Kasumi-1 (cell line): Measurements from ENCODE around the gene CREB5.

ENCODE experiments used
- DNase-seq, 2 experiments: peaks; one replicate each; lab custom pipeline; 2025; lab: John Stamatoyannopoulos, UW

CREB5 gene

DNA sequence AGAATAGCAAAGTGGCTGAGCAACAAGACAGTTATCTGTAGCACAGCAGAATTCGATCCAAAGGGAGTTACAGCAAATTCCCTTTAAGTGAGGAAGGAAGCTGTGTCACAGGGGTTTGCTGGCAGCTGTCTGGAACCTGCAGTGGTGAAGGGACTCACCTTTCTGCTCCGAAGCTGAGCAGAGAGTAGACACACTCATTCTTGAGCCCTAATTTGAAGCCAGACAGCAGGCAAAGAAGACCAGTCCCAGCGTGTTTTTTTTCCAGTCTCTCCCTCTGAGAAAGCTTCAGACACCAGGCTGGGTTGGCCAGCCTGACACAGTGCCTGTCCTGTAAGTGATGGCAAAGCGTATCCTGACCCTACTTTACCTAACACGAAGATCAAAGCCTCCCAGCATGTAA, 335.1 kb downstream of the CREB5 start:
- no peak for DNase-seq

DNA sequence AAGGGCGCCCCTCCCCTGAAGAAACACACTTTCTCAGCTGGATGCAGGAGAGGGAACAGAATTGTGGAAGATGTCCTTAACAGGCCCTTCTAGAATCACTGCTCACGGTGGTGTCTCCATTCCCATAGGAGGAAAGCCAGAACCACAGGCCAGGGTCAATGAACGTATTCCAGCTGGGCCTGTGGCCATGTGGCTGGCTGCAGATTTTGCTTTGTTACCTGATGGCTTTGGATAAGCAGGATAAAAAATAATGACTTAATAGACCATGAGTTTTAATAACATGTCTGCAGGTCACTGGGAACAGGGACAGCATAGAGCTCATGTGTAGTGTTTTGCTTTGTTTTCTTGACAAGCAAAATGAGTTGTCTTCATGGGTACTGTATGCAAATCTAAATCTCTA, 335.5 kb downstream of the CREB5 start:
- DNase-seq, result no peak

DNA sequence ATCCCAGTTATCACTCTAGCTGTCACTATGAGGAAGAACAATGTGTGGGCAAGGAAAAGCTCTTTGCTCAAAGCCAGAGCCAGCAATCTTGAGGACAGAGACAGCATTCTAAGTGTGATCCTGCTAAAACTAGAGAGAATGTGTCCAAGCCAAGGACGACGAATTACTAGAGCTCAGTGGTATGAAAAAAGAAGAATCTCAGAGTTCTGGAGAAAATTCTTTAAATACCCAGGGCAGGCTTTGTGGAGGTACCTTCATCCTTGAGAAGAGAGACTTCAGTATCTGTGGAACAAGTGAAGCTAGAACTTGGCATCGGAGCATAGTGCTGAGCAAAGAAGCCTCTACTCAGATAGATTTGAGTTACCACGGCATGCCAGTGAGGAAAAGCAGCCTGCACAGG, 336.0 kb downstream of the CREB5 start:
- DNase-seq, result no peak

DNA sequence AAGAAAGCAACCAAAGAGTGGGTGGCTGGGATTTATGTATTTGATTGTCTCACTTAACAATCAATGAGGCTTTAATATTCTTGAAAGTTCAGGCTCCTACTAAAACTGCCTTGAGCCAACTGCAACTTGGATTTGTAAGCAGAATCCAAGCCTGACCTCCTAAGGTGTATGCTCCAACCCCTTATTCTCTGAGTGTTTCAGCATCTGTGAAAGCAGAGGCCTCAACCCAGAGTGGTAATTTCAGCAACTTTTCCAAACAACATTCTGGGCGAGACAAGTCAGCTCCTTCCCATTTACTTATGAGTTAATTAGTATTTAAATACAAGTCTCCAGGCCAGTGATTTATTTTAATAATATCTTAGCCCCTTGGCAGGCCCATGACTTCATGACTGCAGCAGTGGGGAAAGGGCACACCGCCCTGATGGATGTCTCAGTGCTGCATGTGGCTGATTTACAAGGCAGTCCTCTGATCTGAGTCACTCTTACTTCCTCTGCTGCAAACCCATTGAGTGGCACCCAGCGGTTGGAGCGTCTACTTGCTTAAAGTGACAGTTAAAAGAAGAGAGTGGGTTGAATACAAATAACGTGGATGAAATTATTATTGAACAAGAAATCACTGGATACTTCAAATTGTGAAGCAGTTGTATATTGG, 336.7 kb downstream of the CREB5 start:
- DNase-seq, result peak; percentile 38 to 42

DNA sequence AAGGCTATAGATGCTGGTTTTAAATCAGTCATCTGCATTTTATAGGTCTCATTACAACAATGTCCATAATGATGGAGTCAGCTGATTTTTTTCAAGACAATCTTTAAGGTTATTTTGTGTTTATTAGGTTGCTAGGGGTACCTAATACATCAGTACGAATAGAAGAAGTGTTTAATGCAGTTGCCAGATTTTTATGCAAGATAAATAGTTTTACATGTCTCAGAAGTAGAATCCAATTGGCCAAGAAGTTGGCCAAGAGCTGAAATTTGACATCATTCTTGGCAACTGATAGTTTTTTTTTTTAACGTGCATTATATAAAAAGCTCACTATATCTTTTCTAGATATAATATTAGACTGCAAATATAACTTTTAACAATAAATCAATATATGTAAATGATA, 337.3 kb downstream of the CREB5 start:
- DNase-seq, result no peak

DNA sequence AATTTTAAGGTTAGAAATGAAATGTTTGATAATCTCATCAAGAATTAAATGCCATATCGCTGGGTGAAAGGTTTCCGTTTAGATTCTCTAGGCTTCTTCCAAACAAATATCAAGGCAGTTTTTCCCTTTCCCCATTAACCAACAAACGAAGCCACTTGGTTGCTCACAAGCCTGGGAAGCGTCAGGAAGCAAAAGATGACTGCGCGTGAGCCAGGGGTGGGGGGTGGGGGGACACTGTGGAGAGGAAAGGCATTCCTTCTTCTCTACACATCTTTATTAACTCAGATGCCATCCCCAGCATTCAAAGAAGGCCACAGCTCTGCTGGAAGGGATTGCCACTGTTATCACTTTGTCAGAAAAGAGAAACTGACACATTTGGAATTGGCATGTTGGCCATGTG, 338.7 kb downstream of the CREB5 start:
- DNase-seq, result no peak

DNA sequence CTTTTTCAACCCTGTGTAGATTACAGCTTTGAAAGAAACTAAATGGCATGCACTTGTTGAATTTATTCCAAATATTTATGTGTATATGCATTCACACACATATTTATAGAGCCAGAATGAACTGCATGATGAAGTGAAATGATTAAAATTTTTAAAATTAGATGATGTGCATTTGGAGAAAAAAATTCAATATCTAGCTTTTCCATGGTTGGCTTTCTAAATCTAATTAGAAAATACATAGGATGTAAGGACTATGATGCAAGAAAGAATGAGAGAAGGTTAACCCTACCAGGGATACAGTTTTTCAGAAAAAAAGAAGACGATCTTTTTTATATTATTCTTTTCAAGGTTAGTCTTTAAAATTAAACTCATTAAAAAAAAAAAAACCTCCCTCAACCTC, 341.3 kb downstream of the CREB5 start:
- DNase-seq, result no peak

DNA sequence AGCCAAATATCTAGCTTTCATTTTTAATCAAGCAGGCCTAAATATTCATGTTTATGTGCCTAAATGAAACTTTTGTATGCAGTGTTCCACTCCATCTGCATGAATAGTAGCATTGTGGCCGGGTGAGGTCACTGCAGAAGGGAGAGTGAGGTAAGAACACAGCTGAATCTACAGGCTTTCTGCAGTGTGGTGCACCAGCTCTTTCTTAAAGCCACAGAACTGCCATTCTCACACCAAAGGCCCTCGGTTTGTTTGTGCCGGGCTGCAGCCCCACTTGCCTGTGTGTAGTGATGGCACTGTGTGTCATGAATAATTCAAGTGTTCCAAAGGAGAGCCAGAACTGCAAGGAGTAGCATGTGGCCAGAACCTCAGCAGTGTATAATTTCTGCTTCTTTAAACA, 341.7 kb downstream of the CREB5 start:
- no peak for DNase-seq

DNA sequence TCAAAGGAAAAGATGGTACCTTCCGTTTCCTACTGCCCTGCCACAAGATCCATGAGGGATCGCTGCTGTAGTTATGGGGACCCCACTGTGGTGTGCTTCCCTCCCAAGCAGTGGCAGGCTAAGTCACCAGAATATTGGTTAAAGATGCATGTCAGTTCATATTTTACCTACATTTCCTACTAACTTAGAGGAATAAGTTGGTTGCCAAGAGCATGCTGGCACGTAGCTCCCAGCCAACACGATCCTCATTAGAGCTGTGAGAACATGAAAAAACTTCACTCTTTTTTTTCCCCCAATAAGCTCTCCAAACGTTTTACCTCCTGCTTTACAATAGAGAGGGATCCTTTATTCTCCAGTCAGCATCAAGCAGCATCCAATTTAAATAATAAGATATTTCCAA, 342.1 kb downstream of the CREB5 start:
- DNase-seq, result no peak

DNA sequence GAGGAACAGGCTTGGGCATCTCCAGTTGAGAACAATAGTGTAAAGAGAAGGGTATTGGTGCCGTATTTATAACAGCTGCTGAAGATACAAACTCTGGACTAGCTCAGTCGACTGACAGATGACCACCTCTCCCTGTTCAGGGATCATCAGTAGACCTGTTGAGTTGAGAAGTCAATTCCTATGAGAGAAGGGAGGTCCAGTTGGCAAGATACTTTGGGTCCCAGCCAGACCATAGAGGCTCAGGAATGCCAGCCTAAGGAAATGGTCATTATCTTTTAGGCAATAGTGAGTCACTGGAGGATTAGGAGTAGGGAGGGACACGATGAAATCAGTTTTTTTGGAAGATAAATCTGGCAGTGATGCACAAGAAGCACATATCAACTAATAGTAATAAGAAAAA, 342.9 kb downstream of the CREB5 start:
- DNase-seq, result no peak

DNA sequence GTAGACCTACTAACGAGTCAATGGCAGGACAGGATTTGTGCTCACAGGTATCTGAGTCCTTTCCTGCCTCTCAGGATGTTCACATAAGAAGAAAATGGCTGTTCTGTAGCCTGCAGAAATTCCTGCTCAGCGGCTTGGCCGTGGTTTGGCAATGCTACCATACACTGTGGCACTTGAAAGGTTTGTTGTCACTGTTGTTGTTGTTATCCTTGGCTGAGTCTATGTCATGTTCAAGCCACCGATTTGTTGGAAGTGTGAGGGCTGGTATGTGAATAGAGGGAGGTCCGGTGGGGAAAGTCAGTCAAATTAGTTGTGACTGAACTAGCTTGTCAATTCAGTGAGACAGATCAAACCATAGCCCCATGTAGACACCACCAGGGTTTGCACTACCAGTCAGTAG, 345.9 kb downstream of the CREB5 start:
- DNase-seq, result no peak

DNA sequence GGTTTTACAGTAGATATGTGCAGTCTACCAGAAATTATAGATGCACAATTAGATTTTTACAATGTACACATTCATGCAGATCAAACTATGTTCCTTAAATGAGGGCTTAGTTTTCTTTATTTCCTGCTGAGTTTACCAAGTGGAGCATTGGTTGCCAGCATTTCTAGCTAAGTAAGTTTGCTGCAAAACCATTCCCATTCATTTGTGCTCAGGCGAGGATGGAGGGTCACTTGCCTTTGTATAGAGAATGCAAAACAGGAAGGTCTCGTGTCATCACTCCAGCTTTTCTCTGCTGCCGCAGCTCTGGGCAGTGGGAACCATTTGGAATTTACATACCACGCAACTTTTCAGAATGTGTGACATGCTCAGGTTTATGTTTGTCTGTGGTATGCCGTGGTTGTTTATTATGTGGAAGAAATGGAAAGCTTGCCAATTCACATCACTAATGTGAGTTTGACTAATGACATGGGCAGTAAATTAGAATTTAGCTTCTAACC, 347.2 kb downstream of the CREB5 start:
- DNase-seq, result no peak

DNA sequence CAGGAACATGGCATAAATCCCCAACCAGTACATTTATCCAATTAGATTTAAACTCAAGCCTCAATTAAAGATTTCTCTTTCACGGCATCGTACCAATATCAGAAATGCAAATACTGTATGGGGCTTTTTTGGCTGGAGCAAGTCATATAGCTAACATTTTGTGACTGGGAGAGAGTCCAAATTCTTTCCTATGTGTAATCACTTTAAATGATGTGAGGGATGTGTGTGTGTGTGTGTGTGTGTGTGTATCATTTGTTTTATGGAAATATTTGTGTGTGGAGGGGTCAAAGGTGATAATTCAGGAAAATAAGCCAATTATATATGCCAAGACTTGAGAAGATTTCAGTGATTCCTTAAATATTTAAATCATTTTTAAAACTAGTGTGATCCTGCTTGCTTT, 349.2 kb downstream of the CREB5 start:
- DNase-seq, result no peak

DNA sequence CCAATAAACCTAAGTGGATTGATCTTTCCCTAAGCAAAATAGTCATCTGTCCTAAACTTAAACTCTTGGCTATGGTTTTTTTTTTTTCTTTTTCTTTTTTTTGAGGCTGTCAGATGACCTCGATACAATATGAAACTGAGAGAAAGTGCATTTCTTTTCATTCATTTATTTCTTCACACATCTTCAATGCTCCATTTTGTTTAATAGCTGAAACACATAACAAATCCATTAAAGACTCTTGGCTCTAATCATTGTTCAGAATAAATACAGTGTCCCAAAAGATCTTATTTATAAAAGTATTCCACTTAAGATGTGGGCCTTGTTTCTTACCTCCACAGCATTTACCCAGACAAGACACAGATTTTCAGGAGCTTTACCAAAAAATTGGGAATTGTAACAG, 350.3 kb downstream of the CREB5 start:
- no peak for DNase-seq

DNA sequence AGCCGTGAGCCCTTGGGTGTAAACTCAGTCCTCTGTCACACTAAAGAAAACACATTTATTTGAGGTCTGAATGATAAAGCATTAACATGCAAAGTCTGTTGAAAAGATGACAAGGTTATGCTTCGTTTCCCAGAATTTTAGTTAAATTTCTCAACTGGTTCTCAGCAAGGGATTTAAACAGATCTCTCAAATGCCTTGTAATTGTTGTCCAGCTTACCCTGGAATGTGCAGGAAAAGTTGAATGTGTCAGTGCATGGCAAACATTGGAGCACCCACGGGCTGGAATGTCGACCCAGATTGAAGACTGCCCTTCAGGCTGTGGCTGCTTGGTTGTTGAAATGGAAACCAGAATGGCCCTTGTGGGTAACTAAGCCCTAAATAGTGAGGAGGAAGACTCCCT, 354.0 kb downstream of the CREB5 start:
- DNase-seq, result no peak

DNA sequence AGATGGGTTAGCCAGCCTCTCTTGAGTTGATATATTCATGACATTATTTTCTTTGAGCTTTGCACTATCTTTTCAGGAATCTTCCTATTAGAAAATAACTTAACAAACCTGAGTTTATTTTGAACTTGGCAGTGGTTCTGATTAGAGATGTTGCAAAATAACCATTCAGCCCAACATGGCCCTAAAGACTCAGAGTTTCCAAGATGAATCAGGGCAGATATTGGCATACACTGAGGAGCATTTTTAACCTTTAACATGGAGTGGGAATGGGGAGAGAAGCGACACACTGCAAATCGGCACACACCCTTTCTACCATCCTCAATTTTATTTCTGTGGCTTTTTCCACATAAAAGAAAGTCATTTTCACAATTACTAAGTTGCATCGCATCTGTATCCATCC, 355.0 kb downstream of the CREB5 start:
- no peak for DNase-seq

DNA sequence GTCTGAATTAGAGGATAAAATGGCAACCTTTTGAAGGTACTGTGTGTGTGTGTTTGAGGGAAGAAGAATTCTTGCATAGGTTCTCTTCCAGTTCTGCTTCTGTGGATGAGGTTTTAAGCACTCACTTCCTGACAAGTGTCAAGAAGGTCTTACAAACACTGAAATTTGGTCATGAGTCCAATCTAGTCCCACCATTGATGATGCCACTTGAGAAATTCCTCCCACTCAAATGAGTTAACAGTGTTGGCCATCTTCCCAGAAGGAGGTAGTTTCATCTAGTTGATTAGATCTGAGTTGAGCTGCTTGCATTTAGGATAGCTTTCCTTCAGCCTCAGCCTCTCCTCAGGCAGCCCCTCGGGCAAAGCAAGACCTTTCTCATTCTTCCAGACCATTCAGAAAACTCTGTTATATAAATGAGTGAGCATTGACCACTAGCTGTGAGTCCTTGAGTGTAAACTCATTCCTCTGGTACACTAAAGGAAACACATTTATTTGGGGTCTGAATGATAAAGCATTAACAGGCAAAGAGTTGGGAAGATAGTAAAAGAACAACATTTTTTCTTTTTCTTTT, 356.3 kb downstream of the CREB5 start:
- no peak for DNase-seq

DNA sequence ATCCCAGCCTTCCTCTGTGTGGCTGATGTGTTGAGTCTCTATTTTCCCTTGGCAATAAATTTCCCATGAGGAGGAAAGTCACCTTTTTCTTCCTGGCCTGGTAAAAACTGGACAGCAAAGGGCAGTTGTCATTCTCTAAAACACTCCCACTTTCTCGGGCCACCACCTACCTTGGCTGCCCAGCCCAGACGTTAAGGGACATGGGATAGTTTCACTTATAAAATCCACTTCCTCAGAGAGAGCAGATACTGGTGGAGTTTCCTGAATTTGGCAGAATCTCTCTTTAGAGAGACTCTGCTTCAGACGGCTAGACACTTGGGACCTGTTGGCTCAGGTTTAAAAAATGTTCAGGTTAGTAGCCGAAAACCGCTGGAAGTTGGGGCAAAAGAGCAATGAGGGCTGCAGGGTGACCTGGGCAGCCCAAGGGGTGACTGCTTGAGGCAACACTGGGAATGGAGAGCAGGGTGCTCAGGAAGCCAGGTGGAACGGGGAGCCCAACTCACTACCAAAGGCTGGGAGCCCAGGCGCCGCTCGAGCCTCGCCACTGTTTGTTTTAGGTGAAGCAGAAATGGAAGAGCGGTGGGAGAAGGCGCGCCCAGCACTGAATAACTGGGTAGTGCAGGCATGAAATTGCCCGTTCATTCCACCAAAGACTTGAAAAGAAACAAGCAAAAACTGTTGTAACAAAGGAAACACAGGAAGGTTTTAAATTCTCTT, 359.7 kb downstream of the CREB5 start:
- no peak for DNase-seq

DNA sequence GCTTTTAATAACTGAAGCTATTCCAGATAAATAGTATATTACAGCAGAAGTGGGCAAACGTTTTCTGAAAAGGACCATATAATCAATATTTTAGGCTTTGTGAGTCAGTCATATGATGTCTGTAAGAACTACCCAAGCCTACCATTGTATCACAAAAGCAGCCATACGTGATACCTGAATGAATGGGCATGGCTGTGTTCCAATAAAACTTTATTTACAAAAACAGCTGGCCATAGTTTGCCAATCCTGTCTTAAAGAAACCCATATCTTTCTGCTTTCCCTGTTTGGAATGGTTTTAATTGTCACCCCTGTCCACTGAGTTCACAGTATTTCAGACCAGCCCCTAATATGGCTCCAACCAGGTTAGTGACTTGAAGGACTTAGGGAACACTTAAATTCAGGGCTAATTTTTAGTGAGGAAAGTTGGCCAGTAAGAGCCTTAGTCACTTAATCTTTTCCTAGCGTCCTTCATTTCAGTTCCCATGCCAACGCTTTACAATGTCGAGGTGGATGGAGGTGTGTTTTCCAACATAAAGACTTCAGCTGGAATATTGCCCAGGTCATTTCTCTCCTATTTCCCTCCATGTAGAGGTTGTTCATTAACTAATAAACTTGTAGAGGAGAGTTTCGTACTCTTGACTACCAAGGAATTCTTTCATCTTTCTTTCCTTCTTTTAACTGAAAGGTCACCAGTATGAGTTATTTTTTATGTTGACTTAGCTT, 361.3 kb downstream of the CREB5 start:
- no peak for DNase-seq

DNA sequence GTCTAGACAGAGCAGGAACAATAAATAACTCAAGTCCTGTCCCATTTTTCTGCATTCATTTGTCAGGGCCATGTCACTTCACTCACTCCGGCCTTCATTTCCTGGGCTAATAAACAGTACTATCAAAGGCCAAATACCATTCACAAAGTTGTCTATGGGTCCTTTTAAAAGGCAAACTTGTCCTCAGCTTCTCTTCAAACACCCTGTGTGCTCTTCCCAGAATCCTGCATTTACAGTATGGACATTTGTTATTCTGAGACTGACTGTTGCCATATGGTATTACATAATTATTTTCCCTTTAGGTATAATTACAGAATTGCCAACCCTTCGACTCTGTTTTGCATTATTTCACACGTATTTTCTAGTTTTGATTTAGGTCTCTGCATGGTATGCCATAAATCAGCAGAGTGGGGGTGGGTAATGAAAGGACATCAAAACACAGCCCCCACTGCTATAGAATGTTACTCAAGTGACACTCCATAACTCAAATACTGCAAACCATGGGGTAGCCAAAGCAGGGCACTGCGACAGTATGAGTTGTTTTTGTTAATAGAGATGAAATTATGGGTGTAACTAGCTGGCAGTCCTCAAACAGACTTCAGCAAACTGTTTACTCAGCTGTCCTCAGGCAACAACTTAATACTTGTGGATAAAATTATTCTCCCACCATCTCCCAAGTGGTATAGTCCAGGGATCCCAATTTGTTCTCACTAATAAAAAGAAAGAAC, 362.1 kb downstream of the CREB5 start:
- DNase-seq, result no peak

DNA sequence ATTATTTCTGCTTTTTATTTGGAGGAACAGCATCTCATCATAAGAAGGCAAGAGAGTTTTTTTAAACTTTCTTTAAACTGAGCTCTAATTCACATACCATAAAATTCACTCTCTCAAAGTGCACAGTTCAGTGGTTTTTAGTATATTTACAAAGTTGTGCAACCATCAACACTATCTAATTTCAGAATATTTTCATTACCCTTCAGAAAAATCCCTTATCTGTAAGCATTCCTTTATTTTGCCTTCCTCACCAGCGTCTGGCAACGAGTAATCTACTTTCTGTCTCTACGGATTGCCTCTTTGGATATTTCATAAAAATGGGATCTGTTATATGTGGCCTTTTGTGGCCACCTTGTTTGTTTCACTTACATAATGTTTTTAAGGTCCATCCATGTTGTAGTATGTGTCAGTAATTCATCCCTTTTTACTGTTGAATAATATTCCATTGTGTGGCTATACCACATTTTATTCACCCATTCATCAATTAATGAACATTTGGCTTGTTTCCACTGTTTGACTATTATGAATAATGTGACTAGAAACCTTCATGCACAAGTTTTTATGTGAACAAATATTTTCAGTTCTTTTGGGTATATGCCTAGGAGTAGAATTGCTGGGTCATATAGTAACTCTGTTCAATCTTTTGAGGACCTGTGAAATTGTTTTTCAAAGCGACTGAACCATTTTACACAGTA, 364.3 kb downstream of the CREB5 start:
- no peak for DNase-seq

DNA sequence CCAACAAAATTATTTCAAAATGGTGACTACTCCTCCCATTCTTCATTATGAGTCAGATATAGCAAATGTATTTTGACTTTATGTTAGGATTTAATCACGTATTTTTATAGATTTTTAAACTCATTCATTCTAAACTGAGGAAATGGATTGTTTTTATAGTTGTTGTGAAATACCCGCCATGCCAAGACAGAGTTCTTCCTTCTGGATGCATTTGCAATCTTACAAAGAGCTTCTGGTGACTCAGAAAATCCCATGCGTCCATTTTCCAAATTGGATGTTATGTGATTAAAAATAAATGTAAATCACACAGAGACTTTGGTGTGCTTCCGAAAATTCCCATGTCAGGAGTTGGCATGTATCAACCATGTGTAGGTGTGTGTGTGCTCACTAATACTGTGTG, 366.5 kb downstream of the CREB5 start:
- DNase-seq, result no peak
